HG02884 (cell line): ENCODE results near the gene ZNF417.
"Not testable (repeated sequence)": the region's sequence is repeated elsewhere in the genome, so short reads cannot be mapped to it uniquely, and the experiment has no call there.

Experiments
- ATAC-seq: cut with Tn5 transposase; IDR thresholded peaks from one replicate; pipeline ENCODE4 v1.9.1; 2021; ENCODE audit warnings: mild to moderate bottlenecking, moderate library complexity; ENCODE audit not compliant: unreplicated experiment

ZNF417 gene

DNA sequence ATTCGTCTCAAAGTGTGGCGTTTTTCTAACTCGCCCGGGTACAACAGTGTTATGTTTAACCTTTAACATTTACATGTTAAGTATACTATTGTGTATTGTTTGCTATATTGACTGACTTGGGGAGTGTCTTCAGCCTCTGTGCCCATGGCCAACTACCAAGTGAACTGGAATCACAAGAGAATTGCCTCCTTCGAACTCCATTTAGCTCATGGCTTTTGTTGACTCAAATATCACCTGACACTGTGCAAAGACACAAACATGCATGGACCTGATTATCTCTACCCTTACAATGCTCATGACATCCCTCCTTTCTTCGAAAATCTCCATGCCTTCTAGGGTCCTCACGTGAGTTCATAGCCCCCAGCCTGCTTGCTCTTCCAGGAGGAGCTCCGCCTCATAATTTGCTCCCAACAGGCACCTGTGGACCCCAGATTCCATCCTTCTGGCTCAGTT lies 28.3 kb downstream of the ZNF417 start:
- no peak for ATAC-seq

DNA sequence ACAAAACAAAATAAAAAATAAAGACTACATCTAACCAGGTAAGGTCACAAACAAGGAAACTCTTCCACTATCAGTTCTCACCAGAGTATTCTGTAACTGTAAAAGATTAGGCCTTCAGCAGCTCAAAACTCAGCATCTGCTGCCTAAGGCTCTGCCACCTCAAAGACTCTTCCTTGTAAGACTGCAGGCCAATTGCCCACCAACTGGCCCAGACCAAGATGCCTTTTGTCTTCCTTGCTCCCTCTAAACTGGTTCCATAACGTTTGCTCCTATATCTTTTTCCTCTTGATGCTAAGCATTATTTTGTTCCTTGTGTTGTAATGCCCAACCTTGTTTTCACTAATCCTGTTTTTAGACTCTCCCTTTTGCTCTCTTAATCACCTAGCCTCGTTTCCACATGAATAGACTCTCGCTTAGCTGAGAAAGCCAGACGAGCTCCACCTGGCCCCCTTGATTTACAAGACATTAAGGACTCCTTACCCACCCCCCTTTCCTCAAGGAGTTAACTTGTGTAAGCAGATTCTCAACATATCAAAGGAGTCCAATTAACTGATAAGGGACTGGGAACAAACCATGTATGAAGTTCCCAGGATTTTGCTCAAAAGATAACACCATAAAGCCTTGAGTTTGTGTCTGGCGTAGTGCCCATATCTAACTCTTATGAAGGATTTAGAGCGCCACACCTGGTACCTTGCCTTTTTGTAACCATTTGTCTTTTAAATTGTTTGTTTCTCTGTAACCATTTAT lies 29.0 kb downstream of the ZNF417 start:
- no peak for ATAC-seq

DNA sequence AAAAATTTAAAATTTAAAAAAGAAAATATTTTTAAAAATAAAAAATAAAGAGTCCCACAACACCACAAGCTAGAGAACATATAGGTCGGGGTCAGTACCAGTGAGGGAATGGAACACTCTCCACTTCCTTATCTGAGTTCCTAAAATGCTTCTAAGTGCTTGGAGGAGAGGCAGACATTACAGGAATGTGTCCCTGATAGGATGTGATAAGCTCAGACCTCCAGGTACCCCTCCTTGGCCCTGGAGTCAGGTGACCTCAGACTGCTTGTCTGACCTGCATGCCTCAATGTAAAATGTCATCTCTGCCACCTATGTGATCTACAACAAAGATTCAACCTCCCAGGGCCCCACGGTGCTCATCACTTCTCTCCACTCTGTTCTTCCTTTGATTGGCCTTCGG lies 30.3 kb downstream of the ZNF417 start:
- no peak for ATAC-seq

DNA sequence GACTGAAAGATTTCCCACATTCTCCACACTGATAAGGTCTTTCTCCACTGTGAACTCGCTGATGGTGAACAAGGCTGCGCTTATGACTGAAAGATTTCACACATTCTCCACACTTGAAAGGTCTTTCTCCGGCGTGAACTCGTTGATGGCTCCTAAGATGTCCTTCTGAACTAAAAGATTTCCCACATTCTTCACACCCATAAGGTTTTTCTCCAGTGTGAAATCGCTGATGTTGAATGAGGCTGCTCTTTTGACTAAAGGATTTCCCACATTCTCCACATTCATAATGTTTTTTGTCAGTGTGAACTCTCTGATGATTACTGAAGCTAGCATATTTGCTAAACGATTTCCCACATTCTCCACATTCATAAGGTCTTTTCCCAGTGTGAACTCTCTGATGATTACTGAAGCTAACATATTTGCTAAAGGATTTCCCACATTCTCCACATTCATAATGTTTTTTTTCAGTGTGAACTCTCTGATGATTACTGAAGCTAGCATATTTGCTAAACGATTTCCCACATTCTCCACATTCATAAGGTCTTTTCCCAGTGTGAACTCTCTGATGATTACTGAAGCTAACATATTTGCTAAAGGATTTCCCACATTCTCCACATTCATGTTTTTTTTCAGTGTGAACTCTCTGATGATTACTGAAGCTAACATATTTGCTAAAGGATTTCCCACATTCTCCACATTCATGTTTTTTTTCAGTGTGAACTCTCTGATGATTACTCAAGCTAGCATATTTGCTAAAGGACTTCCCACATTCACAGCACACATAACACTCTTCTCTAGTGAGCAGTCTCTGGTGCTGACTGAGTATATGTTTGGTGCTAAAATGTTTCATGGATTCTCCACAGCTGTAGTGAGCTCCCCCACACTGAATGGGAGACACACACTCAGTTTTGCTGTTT lies 42.3 kb downstream of the ZNF417 start:
- ATAC-seq = not testable (repeated sequence)

- no peak for ATAC-seq
Observed at GRCh38 chr19:57872450-57872849, 43.9 kb downstream of the ZNF417 start.

- ATAC-seq = no peak
Observed at GRCh38 chr19:57870225-57870624, 46.2 kb downstream of the ZNF417 start.

DNA sequence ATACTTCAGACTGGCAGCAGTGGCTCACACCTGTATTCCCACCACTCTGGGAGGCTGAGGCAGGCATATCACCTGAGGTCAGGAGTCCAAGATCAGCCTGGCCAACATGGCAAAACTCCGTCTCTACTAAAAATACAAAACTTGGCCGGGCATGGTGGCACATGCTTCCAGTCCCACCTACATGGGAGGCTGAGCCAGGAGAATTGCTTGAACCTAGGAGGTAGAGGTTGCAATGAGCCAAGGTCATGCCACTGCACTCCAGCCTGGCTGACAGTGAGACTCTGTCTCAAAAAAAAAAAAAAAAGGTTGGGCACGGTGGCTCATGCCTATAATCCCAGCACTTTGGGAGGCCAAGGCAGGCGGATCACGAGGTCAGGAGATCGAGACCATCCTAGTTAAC lies 46.7 kb downstream of the ZNF417 start:
- ATAC-seq = not testable (repeated sequence)

GRCh38 chr19:57867868-57868492 lies 48.4 kb downstream of the ZNF417 start:
- ATAC-seq = no peak
